ENCODE data around the gene HCFC1R1.

- no peak for TF ChIP-seq CTCF (IDR thresholded peaks at IDR 0.05; ENCODE audit: low read depth, low read length)
- no peak for TF ChIP-seq MAX (IDR thresholded peaks at IDR 0.05; ENCODE audit: low read depth, low read length)
Observed at GRCh38 chr16:3001316-3001715, 22.4 kb downstream of the HCFC1R1 start.

All from NB4 (cell line).